Stimulated activated CD4-positive, alpha-beta T cell treated with anti-CD3 and anti-CD28 coated beads, Interleukin-4, amount 100 ng/mL, for 4 hours (primary cell): ENCODE results near the gene PLS1.

Experiments
- DNase-seq, 2 experiments: peaks; one replicate each; pipeline ENCODE4 v3.0.0-alpha.2; 2020

The PLS1 gene

GRCh38 chr3:142644502-142644901, 48.3 kb downstream of the PLS1 start:
- no peak for DNase-seq

GRCh38 chr3:142645236-142645793, 49.1 kb downstream of the PLS1 start:
- DNase-seq = no peak

- DNase-seq = no peak
These were observed 50.0 kb downstream of the PLS1 start for GRCh38 chr3:142646020-142646785.

DNA sequence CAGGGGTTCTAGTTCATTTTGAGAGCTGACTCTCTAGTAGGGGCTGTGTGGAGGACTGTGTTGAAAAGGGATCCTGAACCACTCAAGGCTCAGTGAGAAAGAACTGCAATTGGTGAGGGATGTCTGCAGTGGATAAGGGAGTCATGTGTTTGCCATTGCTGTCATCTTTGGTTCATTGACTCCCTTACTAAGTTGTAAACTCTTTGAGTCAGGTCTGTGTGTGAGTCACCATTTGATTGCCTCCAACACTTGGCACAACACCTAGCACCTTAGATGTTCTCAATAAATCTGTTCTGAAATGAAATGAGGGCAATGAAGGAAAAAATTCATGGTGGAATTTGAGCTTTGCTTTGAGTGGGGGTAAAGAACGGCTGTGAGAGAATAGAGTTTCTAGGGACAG, 51.7 kb downstream of the PLS1 start:
- DNase-seq = no peak

- DNase-seq = no peak
These were observed 52.8 kb downstream of the PLS1 start for GRCh38 chr3:142648950-142649349.

DNA sequence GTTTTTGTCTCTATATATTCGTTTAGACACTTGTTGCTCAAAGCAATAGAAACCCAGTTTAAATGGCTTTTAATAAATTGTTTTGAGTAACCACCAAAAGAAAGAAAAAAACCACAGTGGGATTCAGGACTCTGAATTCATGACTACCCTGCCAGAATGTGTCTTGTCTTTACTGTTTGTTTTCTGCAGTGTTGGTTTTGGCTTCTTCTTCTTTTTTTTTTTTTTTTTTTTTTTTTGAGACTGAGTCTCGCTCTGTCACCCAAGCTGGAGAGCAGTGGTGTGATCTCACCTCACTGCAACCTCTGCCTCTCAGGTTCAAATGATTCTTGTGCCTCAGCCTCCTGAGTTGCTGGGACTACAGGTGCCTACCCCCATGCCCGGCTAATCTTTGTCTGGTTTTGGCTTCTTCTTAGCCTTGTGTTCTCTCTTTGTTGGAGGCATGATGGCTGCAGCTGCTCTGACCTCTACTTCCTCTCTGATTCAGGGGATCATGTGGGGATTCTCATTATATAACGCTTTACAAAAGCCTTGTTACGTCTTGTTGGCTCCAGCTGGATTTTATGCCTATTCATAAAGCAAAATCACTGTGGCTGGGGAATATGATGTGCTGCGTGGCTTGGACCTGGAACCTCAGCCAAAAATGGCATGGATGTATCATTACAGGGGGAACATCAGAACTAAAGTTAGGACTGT, 54.0 kb downstream of the PLS1 start:
- no peak for DNase-seq

DNA sequence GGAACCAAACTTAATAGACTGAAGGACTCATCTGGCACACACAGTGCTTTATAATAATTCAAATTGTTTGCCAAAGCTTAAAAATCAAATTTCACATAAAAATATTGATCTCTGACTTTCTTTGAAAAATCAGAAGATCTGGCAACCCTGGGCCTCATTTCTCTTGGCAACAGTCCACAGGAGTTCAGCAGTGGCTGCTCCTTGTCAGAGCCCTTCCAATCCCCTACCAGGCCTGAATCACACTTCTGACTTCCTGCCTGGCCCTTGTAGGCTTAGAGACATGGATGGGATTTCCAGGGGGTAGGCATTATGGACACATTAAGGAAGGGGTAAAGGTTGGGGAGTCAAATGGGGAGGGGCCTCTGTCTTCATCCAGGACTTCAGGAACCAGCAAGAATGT, 55.5 kb downstream of the PLS1 start:
- DNase-seq = no peak

- DNase-seq = no peak
These were observed 56.7 kb downstream of the PLS1 start for GRCh38 chr3:142652826-142653292.

DNA sequence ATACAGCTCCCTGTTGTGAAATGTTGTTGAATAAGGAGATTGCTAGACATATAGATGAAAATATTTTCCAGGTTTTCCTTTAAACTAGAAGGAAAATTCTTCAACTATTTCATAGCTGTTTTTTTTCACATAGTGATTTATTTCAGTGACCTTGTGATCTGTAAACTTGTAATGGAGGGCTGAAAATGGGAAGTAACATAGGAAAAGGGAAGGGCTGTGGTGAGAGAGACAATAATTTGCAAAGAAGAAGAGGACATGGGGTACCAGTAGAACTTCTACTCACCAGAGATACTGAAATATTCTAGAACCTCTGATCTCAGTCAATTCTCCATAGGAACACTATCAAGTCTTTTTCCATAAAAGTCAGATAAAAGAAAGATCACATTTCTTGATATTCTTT, 60.4 kb downstream of the PLS1 start:
- no peak for DNase-seq

GRCh38 chr3:142657033-142657432, 60.8 kb downstream of the PLS1 start:
- no peak for DNase-seq

- DNase-seq = no peak
These were observed 64.2 kb downstream of the PLS1 start for GRCh38 chr3:142660383-142660782.

GRCh38 chr3:142660893-142661292, 64.7 kb downstream of the PLS1 start:
- DNase-seq = no peak

DNA sequence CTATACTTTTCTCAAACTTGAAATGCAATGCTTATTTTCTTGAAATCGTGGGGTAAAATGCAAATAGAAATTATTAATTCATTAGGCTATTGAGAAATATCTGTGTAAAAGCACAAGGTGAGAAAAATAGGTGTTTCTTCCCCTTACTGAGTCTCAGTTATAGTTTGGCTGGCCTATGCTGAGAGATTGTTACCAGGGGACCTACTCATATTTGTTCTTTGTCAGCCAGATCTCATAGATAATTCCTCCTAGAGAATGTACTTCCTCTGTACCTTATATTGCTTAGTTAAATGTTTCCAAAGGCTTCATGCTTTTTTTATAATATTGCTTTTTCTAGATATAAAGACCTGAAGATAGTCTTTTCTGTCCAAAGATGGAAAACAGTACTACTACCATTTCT, 67.7 kb downstream of the PLS1 start:
- DNase-seq = no peak

DNA sequence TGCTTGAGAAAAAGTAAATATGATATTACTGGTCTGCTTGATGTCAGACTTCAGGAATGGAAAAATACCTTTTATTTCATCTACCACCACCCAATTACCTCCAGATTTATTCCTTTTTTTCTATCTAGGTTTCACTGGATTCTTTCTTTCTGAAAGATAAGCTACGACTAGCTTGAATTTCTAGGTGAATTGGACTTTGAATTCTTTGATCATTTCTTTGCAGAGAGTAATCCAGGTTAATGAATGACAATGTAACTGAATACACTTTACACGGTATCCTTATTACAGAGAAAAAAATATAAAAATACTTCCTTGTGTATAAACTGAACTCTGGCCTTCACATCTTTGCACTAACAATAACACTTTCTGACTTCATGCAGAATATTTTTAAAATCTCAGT, 68.1 kb downstream of the PLS1 start:
- no peak for DNase-seq

DNA sequence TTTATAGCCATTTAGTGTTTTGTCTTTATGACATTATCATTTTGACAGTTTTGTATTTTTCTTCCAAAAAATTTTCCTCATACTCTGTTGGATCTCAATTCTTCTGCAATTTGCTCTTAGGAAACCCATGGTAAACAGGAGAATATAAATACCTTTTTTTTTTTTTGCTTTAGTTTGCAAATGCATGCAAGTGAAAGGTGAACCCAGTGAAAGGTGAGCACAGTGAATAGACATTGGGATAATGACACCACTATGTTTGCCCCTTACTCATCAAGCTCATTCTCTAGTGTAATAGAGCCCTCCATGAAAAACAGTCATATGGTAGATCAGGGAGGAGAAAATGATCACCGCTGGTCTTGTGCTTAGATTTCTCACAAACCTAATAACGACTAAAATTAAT, 68.6 kb downstream of the PLS1 start:
- no peak for DNase-seq

- DNase-seq = no peak
These were observed 73.9 kb downstream of the PLS1 start for GRCh38 chr3:142670120-142670519.

- DNase-seq = no peak
These were observed 80.0 kb downstream of the PLS1 start for GRCh38 chr3:142676151-142676550.

GRCh38 chr3:142680710-142681109, 84.5 kb downstream of the PLS1 start:
- DNase-seq = no peak

- no peak for DNase-seq
These were observed 94.4 kb downstream of the PLS1 start for GRCh38 chr3:142690613-142691012.

- no peak for DNase-seq
These were observed 95.3 kb downstream of the PLS1 start for GRCh38 chr3:142691527-142691926.

DNA sequence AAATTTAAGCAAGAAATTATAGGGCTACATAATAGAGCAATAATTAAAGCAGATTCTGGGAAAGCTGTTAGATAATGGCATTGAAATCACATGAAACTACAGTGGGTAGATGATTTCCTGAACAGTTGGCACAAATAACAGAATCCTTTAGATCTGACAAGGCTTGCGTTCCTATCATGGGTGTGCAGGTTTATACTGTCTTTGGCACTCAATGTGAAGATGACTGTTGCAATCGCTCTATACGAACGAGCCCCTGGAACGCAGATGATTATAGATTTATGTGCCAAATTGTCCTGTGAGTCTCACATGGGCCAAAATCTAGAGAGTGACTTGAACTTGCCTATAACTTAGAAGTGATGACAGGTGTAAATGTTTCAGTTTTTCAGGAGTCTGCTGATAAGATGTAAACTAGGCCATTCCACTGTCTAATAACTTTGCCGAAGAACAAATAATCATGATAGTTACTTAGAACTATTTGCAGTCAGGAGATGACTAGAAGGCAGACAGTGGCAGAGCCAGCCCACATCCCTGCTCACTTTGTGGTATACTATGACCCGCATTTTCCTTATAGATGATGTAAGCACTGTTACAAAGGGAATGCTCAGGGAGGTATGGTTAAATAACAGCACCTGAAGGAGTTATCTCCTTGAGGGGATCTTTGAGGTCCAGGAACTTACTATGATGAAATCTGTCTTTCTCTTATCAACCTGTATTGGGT, 97.1 kb downstream of the PLS1 start:
- DNase-seq = no peak

GRCh38 chr3:142694225-142694624, 98.0 kb downstream of the PLS1 start:
- no peak for DNase-seq

DNA sequence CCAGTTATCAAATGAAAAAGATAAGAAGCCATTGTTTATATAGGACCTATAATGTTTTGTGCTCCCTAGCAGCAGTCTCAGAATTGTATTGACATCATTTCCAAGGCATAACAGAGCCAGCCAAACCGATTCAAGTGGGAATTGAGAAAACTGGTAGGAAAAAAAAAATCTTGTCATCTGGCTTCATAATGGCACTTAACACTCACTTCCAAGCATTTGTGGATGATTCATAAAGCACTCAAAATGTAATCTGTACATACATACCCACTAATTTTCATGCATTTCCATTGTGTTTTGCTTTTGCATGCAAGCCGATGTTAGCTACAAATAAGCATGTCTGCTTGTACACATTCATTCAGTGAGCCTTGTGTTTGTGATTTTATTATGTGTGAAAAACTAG, 109.0 kb downstream of the PLS1 start:
- DNase-seq = no peak
